Measurements from ENCODE around the gene USP17L30.
"Not testable (repeated sequence)": the region's sequence is repeated elsewhere in the genome, so short reads cannot be mapped to it uniquely, and the experiment has no call there.

Gene USP17L30

GRCh38 chr4:9362829-9363228 lies at the start of gene USP17L30:
TSS of gene USP17L30 (plus strand) at chr4:9363129. CDS start at chr4:9363129, 0 bp downstream.
- DNase-seq = not testable (repeated sequence)

GRCh38 chr4:9324191-9324590 lies 38.7 kb upstream of the USP17L30 start:
- DNase-seq = not testable (repeated sequence)

GRCh38 chr4:9324865-9325264 lies 38.1 kb upstream of the USP17L30 start, which contains the start of gene USP17L24:
TSS of gene USP17L24 (plus strand) at chr4:9325165. CDS start at chr4:9325165, 0 bp downstream.
- DNase-seq = not testable (repeated sequence)

GRCh38 chr4:9329611-9330010 lies 33.3 kb upstream of the USP17L30 start, which contains the start of gene USP17L25:
TSS of gene USP17L25 (plus strand) at chr4:9329911. CDS start at chr4:9329911, 0 bp downstream.
- DNase-seq = not testable (repeated sequence)

GRCh38 chr4:9334358-9334757 lies 28.6 kb upstream of the USP17L30 start, which contains the start of gene USP17L26:
TSS of gene USP17L26 (plus strand) at chr4:9334658. CDS start at chr4:9334658, 0 bp downstream.
- DNase-seq = not testable (repeated sequence)

GRCh38 chr4:9339103-9339502 lies 23.8 kb upstream of the USP17L30 start, which contains the start of gene USP17L5:
TSS of gene USP17L5 (plus strand) at chr4:9339403. CDS start at chr4:9339403, 0 bp downstream.
- DNase-seq = not testable (repeated sequence)

- DNase-seq = not testable (repeated sequence)
Measured at GRCh38 chr4:9343848-9344247, 19.1 kb upstream of the USP17L30 start, which contains the start of gene USP17L27. TSS of gene USP17L27 (plus strand) at chr4:9344148. CDS start at chr4:9344148, 0 bp downstream.

GRCh38 chr4:9348593-9348992 lies 14.3 kb upstream of the USP17L30 start, which contains the start of gene USP17L28:
TSS of gene USP17L28 (plus strand) at chr4:9348893. CDS start at chr4:9348893, 0 bp downstream.
- DNase-seq = not testable (repeated sequence)

GRCh38 chr4:9350866-9351265 lies 12.1 kb upstream of the USP17L30 start:
- DNase-seq = not testable (repeated sequence)

- DNase-seq = not testable (repeated sequence)
Measured at GRCh38 chr4:9353338-9353737, 9.6 kb upstream of the USP17L30 start, which contains the start of gene USP17L29. TSS of gene USP17L29 (plus strand) at chr4:9353638. CDS start at chr4:9353638, 0 bp downstream.

GRCh38 chr4:9379881-9380280 lies 17.0 kb downstream of the USP17L30 start:
- not testable (repeated sequence) for DNase-seq

- peak; percentile 9 to 49 for DNase-seq
Measured at GRCh38 chr4:9381012-9381534, 18.1 kb downstream of the USP17L30 start.

- DNase-seq = no peak
Measured at GRCh38 chr4:9384126-9384525, 21.2 kb downstream of the USP17L30 start.

GRCh38 chr4:9389001-9389400 lies 26.1 kb downstream of the USP17L30 start:
- DNase-seq = not testable (repeated sequence)

GRCh38 chr4:9405774-9406173 lies 42.8 kb downstream of the USP17L30 start:
- not testable (repeated sequence) for DNase-seq

GRCh38 chr4:9406491-9406890 lies 43.6 kb downstream of the USP17L30 start:
- DNase-seq = not testable (repeated sequence)

- no peak for DNase-seq
Measured at GRCh38 chr4:9409793-9410192, 46.9 kb downstream of the USP17L30 start.

Data from stimulated activated CD4-positive, alpha-beta T cell treated with anti-CD3 and anti-CD28 coated beads, Interleukin-2, amount 100 ng/mL, for 48 hours (primary cell).